Subcutaneous adipose tissue (tissue), 4 donors: Measurements from ENCODE around the gene MST1R. TPM values are rescaled to one million over a fixed set of nuclear protein-coding genes. Genes with fewer than 3 reads are reported as not detected.

ENCODE experiments used
- total RNA-seq, 4 donors: library from RNA; depleted of rRNA; stranded (reverse); fragments of >200 nt; gene quantifications; one replicate each; pipeline ENCODE4 v1.1.0, GENCODE V29; 2016
- TF ChIP-seq, protein P1 (sequence below): fragments of 450-650 bp; IDR thresholded peaks from one replicate; pipeline ENCODE4 v1.5.1; 2016; ENCODE audit warnings: low read depth, mild to moderate bottlenecking, control low read depth, antibody characterized with exemption, moderate library complexity

MST1R gene
- total RNA-seq, 4 donors from 2014 or later, result 0.44 to 2.8 (median 0.51) TPM; not detected in 1

DNA sequence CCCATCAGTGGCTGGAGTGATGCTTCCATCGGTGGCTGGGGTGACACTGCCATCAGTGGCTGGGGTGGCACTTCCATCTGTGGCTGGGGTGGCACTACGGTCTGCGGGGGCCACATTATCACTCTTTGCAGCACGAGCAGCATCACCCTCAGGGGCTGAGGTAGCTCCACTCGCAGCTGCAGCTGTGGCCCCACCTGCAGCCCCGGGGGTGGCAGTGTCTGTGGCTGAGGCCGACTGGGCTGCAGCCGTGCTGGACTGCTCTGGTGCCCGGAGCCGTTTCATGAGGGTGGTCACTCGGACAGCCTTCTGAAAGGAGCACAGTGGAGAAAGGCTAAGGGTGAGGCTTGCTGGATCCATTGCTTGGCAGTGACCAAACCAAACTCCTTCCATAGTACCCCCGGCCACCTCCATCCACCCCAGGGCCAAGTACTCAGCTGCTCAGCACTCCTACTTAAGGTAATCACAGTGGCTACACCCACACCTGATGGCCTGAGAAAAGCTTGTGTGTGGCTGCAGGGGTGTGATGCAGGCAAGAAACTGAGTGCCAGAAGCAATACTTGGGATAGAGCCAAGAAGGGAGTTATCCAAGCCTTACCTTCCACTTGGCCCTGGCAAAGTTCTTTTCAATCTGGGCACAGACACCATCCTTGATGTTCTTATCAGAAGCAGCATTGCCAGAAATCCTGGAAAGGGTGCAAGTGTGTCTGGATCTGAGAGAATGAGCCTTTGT lies 43.9 kb downstream of the MST1R start:
- TF ChIP-seq, protein P1, sequence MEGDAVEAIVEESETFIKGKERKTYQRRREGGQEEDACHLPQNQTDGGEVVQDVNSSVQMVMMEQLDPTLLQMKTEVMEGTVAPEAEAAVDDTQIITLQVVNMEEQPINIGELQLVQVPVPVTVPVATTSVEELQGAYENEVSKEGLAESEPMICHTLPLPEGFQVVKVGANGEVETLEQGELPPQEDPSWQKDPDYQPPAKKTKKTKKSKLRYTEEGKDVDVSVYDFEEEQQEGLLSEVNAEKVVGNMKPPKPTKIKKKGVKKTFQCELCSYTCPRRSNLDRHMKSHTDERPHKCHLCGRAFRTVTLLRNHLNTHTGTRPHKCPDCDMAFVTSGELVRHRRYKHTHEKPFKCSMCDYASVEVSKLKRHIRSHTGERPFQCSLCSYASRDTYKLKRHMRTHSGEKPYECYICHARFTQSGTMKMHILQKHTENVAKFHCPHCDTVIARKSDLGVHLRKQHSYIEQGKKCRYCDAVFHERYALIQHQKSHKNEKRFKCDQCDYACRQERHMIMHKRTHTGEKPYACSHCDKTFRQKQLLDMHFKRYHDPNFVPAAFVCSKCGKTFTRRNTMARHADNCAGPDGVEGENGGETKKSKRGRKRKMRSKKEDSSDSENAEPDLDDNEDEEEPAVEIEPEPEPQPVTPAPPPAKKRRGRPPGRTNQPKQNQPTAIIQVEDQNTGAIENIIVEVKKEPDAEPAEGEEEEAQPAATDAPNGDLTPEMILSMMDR, result no peak

DNA sequence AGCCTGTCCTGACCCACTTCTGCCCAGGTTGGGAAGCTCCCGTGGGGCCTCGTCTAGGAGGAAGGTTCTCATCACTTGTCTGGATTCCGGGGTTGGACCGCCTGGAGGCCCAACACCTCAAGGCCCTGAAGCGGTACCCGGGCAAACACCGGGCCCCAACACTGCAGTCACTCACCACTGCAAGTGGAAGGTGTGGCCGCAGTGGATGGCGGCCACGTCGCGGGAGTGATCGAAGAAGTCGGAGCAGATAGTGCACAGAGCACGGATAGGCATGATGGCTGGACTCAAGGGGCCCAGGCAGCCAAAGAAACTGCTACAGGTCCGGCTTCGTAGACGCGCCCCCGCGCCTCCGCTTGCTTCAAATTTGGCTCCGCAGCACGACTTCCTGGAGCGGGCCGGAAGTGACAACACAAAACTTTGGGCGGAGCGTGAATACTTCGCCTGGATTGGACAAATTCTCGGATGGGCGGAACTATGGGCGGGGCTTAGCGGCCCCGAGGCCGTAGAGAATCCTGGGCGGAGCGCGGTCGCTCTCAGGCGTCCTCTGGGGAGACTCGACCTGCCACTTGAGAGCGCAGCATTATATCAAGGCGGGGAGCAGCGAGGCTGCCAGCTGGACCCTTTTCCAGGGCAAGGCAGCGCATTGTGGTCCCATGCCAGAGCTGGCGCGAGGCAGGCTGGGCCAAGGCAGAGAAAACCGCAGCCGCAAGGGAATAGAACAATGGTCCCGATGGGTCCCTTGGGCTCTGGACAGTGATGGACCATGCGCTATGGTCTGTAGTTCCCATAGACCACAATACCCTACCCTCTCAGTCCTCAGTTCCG lies 47.3 kb downstream of the MST1R start, which contains the start of gene TRAIP:
Gene TRAIP, minus strand, starts transcription at position 384 of the 825 bp plus-strand sequence. Its CDS starts 111 bp downstream, at position 273.
- TF ChIP-seq, protein P1, result no peak

DNA sequence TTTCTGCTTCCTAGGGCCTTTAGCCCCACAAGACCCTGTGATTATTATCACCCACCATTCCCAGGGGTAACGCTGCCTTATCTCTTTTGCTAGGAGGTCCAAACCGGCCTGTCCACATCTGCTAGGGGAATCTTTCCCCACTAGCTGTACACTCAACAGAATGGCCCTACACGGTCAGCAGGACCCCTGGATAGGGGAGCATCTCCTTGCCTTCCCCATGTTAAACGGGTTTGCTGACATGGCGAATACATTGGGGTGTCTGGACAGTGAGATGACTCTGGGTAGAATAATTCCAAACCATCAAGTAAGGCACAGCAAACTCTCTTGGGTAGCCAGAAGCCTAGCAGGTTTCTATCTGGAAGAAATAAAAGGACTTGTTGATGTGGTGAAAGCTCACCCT lies 48.0 kb downstream of the MST1R start:
- TF ChIP-seq, protein P1, result no peak

DNA sequence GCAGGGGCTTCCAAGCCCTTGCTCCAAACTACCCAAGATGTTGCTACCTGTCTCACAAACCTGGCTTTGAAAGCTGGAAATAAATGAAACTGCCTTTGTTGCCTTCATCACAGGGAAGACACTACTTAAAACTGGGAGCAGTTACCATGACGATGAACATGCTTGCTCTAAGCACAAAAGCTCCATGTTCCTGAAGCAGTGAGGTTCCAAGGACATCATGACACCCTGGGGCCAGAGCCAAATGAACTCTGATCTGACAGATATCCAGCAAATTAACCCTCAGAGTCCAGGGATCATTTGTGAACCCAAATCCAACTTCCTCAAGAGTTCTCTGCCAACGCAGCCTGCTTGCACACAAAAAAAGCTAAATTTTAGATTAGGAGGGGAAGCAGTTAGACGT lies 58.0 kb downstream of the MST1R start:
- TF ChIP-seq, protein P1, result no peak

DNA sequence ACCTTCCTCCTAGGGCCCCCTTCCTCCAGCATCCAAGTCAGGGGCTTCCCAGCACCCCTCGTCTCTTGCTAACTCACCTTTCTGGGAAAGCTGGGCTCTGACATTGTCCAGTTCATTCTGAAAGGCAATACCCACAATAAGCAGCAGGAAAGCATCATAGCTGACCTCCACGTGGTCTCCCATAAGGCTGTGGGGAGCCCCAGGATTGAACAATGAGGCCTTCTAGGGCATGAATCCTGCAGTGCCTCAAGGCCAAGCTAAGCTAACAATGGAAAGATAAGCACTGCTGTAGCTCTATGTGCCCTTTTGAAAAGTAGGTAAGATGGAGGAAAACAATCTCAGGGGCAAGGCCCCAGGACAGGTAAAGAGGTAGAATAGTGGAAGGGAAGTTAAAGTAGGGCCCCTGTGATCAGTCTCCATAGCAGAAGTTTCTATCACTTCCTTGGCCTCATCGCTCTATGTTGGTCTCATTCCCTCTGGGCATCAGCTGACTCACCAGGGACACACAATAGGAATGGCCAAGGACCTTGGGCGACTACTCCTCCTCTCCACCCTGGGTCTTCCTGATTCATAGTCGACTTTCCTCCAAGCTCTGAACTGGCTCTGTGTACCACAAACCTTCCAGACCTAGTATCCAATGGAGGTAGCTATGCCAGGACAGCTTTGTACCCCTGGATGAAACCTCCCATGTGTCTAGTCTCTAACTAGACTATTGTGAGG lies 59.0 kb downstream of the MST1R start:
- TF ChIP-seq, protein P1, result no peak

DNA sequence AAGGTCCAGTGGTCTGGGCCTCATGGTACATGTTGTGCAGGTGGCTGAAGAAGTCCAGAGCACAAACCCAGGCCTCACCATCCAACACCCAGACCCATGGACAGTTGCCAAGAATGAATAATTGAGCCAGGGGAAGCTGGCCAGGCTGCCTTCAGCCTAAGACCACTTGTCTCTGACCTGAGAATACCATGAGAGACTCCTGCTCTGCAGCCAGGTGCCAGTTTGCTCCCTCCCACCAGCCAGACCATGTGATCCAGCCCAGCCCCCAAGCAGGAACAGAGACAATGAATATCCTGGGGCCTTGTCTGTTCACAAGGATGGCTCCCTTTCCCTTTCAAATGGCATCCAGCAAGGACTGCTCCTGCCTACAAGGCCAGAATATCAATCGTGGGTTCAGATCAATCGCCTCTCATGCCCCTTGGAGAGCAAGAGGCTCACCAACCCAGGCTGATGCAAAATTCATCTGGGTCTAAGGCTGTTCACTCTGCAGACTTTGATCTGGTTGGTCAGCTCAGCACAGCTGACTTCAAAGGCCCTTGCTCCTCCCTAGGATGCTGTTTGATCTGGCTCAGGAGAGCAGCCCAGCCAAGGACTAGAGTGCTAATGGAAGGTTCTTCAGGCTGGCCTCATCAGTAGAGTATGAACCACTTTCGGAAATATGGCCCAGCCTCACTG lies 60.7 kb downstream of the MST1R start:
- TF ChIP-seq, protein P1, result no peak
